Liver (tissue), 9 donors: ENCODE measurements around the gene CDKL5. TPM values are rescaled to one million over a fixed set of nuclear protein-coding genes. Genes with fewer than 3 reads are reported as not detected.

ENCODE experiments used
- DNase-seq: peaks from one replicate; pipeline ENCODE4 v3.0.0-alpha.2; 2017; ENCODE audit warnings: low spot score
- H3K27ac ChIP-seq, 2 donors: one replicate each; pipeline ENCODE4 v1.7.0; 2013; ENCODE audit warnings: inconsistent platforms in 2 of 2, low read length in 2 of 2, control low read depth in 1 of 2, low read depth in 1 of 2, mild to moderate bottlenecking in 1 of 2
- H3K27me3 ChIP-seq, 4 donors: one replicate each; pipeline versions ENCODE4 v1.6.1 to v1.7.0; 2013; ENCODE audit warnings: low read length in 3 of 4, inconsistent platforms in 1 of 4, mild to moderate bottlenecking in 1 of 4, moderate library complexity in 1 of 4; ENCODE audit not compliant: control insufficient read depth in 4 of 4, insufficient read depth in 4 of 4
- H3K36me3 ChIP-seq, 4 donors: one replicate each; pipeline versions ENCODE4 v1.6.1 to v1.7.0; 2013; ENCODE audit warnings: low read length in 3 of 4, mild to moderate bottlenecking in 3 of 4, low read depth in 1 of 4, moderate library complexity in 1 of 4; ENCODE audit not compliant: control insufficient read depth in 4 of 4, insufficient read depth in 3 of 4
- H3K4me1 ChIP-seq, 4 donors: one replicate each; pipeline versions ENCODE4 v1.6.1 to v1.7.0; 2013; ENCODE audit warnings: low read length in 3 of 4, mild to moderate bottlenecking in 3 of 4, moderate library complexity in 1 of 4; ENCODE audit not compliant: control insufficient read depth in 4 of 4, insufficient read depth in 4 of 4
- H3K4me3 ChIP-seq, 3 donors: one replicate each; pipeline versions ENCODE4 v1.6.1 to v1.7.0; 2013; ENCODE audit warnings: low read length in 3 of 3, control low read depth in 1 of 3, low read depth in 1 of 3, mild to moderate bottlenecking in 1 of 3
- H3K9ac ChIP-seq, 2 donors: one replicate each; pipeline ENCODE4 v1.7.0; 2013; ENCODE audit warnings: low read length in 2 of 2, mild to moderate bottlenecking in 2 of 2, moderate library complexity in 2 of 2, control low read depth in 1 of 2, low read depth in 1 of 2
- H3K9me3 ChIP-seq, 4 donors: one replicate each; pipeline versions ENCODE4 v1.6.1 to v1.7.0; 2013; ENCODE audit warnings: low read length in 3 of 4; ENCODE audit not compliant: control insufficient read depth in 4 of 4
- ATF3 ChIP-seq: IDR thresholded peaks from 2 replicates; pipeline ENCODE4 v1.6.1; 2016; ENCODE audit warnings: antibody characterized with exemption
- CTCF ChIP-seq: fragments of 150-350 bp; IDR thresholded peaks from 2 replicates; pipeline ENCODE4 v1.5.1; 2017; ENCODE audit warnings: improper control_type of control experiment, low read depth, low read length; ENCODE audit not compliant: missing input control
- EGR1 ChIP-seq, 2 donors: IDR thresholded peaks; 2 replicates each; pipeline ENCODE4 v1.6.1; 2016 to 2018; ENCODE audit warnings: antibody characterized with exemption in 2 of 2, low read depth in 2 of 2
- FOXA1 ChIP-seq: IDR thresholded peaks from 2 replicates; pipeline ENCODE4 v1.6.1; 2016; ENCODE audit warnings: antibody characterized with exemption
- FOXA2 ChIP-seq: IDR thresholded peaks from 2 replicates; pipeline ENCODE4 v1.6.1; 2016; ENCODE audit warnings: antibody characterized with exemption
- GABPA ChIP-seq, 2 donors: IDR thresholded peaks in 1 of 2; conservative IDR thresholded peaks in 1 of 2; 2 replicates each; pipeline ENCODE4 v1.6.1; 2016; ENCODE audit warnings: antibody characterized with exemption in 2 of 2, mild to moderate bottlenecking in 1 of 2, moderate library complexity in 1 of 2
- HNF4A ChIP-seq, 2 donors: conservative IDR thresholded peaks; 2 replicates each; pipeline ENCODE4 v1.6.1; 2016; ENCODE audit warnings: antibody characterized with exemption in 2 of 2, mild to moderate bottlenecking in 2 of 2
- HNF4G ChIP-seq: IDR thresholded peaks from 2 replicates; pipeline ENCODE4 v1.6.1; 2016; ENCODE audit warnings: antibody characterized with exemption
- JUND ChIP-seq, 2 donors: IDR thresholded peaks; 2 replicates each; pipeline ENCODE4 v1.6.1; 2016; ENCODE audit warnings: antibody characterized with exemption in 2 of 2
- MAX ChIP-seq: IDR thresholded peaks from 2 replicates; pipeline ENCODE4 v1.6.1; 2016; ENCODE audit warnings: antibody characterized with exemption
- NR2F2 ChIP-seq: IDR thresholded peaks from 2 replicates; pipeline ENCODE4 v1.6.1; 2016; ENCODE audit warnings: antibody characterized with exemption
- RAD21 ChIP-seq, 2 donors: IDR thresholded peaks; 2 replicates each; pipeline ENCODE4 v1.6.1; 2016; ENCODE audit warnings: antibody characterized with exemption in 2 of 2, mild to moderate bottlenecking in 2 of 2
- REST ChIP-seq: IDR thresholded peaks from 2 replicates; pipeline ENCODE4 v1.6.1; 2016; ENCODE audit warnings: antibody characterized with exemption, mild to moderate bottlenecking
- RXRA ChIP-seq, 2 donors: IDR thresholded peaks; 2 replicates each; pipeline ENCODE4 v1.6.1; 2017 to 2018; ENCODE audit warnings: antibody characterized with exemption in 2 of 2, mild to moderate bottlenecking in 1 of 2
- SP1 ChIP-seq: IDR thresholded peaks from 2 replicates; pipeline ENCODE4 v1.6.1; 2018; ENCODE audit warnings: antibody characterized with exemption, mild to moderate bottlenecking
- TAF1 ChIP-seq: conservative IDR thresholded peaks from 2 replicates; pipeline ENCODE4 v1.6.1; 2016; ENCODE audit warnings: antibody characterized with exemption, mild to moderate bottlenecking
- YY1 ChIP-seq: IDR thresholded peaks from 2 replicates; pipeline ENCODE4 v1.6.1; 2016; ENCODE audit warnings: antibody characterized with exemption, mild to moderate bottlenecking
- ZBTB33 ChIP-seq: IDR thresholded peaks from 2 replicates; pipeline ENCODE4 v1.6.1; 2016; ENCODE audit warnings: antibody characterized with exemption
- WGBS: extraction: QIAGEN DNeasy Blood & Tissue Kit; methylation state at CpG from one replicate; pipeline ENCODE4 v1.1.7; 2013; 5-methylcytosine and 5-hydroxymethylcytosine counted together
- polyA plus RNA-seq, 2 donors: library from polyadenylated mRNA; stranded (reverse) in 1 of 2; unstranded in 1 of 2; fragments of 200-250 nt in 1 of 2; fragments of >200 nt in 1 of 2; fragmentation: Nextera tagmentation in 1 of 2; extraction: Ambion mirVana in 1 of 2; gene quantifications; one replicate each; pipeline versions ENCODE4 v1.2.1 to v1.2.3, GENCODE V29; 2013 to 2015
- total RNA-seq, 2 donors: library from RNA; depleted of rRNA; stranded (reverse); fragments of >200 nt; gene quantifications; one replicate each; pipeline ENCODE4 v1.2.3, GENCODE V29; 2014
- donor health status: healthy.
- donor health status: healthy.
- donor health status: healthy.
- donor health status: healthy.
- donor health status: healthy.

The CDKL5 gene
- total and polyA plus RNA-seq, 4 donors: 0.59 to 3.3 (median 2.0) TPM

GRCh38 chrX:18613930-18614639 is 188.7 kb downstream of the CDKL5 start:
- TF ChIP-seq FOXA1 (no peak), RXRA (IDR thresholded peaks at IDR 0.05) (no peak), CTCF (no peak), ZBTB33 (no peak), YY1 (no peak), SP1 (no peak), JUND (IDR thresholded peaks at IDR 0.05) (no peak), HNF4A (conservative IDR thresholded peaks at IDR 0.05) (no peak), RAD21 (IDR thresholded peaks at IDR 0.05) (no peak), NR2F2 (no peak), GABPA (IDR thresholded peaks at IDR 0.05 in 1 of 2, conservative IDR thresholded peaks at IDR 0.05 in 1 of 2) (no peak), EGR1 (IDR thresholded peaks at IDR 0.05; ENCODE audit: low read depth in 2 of 2) (no peak), MAX (no peak), TAF1 (no peak), ATF3 (no peak)
- Histone ChIP-seq H3K4me1 (no peaks in the 10 kb centered on the region), H3K4me3 (no peak overlapping the region), H3K27ac (no peak overlapping the region), H3K9ac (no peak overlapping the region), H3K27me3 (no peaks in the 10 kb centered on the region), H3K9me3 (no peaks in the 10 kb centered on the region), H3K36me3 (peaks cover 0 to 6% (median 4%) of the 10 kb centered on the region in 4 donors)
- whole genome bisulfite sequencing: 95% methylated on average over 3 of the region's 3 CpGs
- DNase-seq: no peak

- Histone ChIP-seq H3K4me3 (no peak overlapping the region), H3K9ac (no peak overlapping the region), H3K4me1 (no peaks in the 10 kb centered on the region), H3K36me3 (peaks cover 0 to 2% (median 0%) of the 10 kb centered on the region in 4 donors), H3K27me3 (no peaks in the 10 kb centered on the region), H3K27ac (no peak overlapping the region), H3K9me3 (no peaks in the 10 kb centered on the region)
- no peak for TF ChIP-seq SP1
- TF ChIP-seq NR2F2: no peak
- no peak for TF ChIP-seq RXRA (IDR thresholded peaks at IDR 0.05)
- TF ChIP-seq REST: no peak
- no peak for TF ChIP-seq ZBTB33
- TF ChIP-seq HNF4G: no peak
- TF ChIP-seq FOXA2: no peak
- WGBS: 90% methylated on average over 8 of the region's 8 CpGs
- no peak for DNase-seq
Observed at GRCh38 chrX:18616688-18617406, 191.4 kb downstream of the CDKL5 start.
